Measurements from ENCODE around the gene FKBP14.

FKBP14 gene

DNA sequence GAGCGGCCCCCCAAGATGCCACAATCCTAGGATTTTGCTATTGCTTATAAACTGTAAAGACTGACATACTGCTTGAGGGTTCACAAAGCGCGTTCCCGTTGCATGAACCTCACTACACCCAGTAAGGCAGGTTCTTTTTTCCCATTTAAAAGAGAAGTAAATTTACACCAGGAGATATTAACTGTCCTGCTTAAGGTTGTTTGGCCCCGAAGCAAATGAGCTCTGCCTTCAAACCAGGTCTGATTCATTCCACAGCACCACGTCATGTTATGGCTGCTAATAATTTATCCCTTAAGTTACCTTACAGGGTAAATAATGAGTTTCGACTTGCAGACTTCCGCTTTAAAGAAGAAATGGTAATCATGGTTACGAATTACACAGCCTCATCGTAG lies 559 bp upstream of the FKBP14 start:
- peak overlapping the region; percentile 87 for H3K4me3 Mint-ChIP-seq
- no peaks in the 10 kb centered on the region for H3K27me3 Mint-ChIP-seq
- H3K27ac Mint-ChIP-seq = peak overlapping the region; percentile 84

DNA sequence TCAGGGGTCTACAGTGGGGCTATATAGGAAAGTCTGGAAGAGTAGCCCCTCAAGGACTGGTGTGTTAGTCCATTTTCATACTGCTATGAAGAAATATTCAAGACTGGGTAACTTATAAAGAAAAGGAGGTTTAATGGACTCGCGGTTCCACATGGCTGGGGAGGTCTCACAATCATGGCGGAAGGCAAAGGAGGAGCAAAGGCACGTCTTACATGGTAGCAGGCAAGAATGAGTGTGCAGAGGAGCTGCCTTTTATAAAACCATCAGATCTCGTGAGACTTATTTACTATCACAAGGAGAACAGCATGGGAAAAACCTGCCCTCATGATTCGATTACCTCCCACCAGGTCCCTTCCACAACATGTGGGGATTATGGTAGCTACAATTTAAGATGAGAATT lies 3.0 kb downstream of the FKBP14 start:
- no peak overlapping the region for H3K4me3 Mint-ChIP-seq
- no peak overlapping the region for H3K27ac Mint-ChIP-seq
- peaks cover 36% of the 10 kb centered on the region for H3K4me1 Mint-ChIP-seq (ENCODE audit: low read depth)
- peaks cover 6% of the 10 kb centered on the region for H3K36me3 Mint-ChIP-seq (ENCODE audit: low read depth)
- H3K27me3 Mint-ChIP-seq = no peaks in the 10 kb centered on the region
- intact Hi-C loops (cut with micrococcal nuclease) = no loop called here
- H3K9me3 Mint-ChIP-seq = no peaks in the 10 kb centered on the region

More for the DNA sequence above, 559 bp upstream of the FKBP14 start:
- Mint-ChIP-seq H3K9me3 (no peaks in the 10 kb centered on the region), H3K4me1 (ENCODE audit: low read depth) (peaks cover 36% of the 10 kb centered on the region), H3K36me3 (ENCODE audit: low read depth) (peaks cover 7% of the 10 kb centered on the region)
- intact Hi-C loops (cut with micrococcal nuclease) = no loop called here

DNA sequence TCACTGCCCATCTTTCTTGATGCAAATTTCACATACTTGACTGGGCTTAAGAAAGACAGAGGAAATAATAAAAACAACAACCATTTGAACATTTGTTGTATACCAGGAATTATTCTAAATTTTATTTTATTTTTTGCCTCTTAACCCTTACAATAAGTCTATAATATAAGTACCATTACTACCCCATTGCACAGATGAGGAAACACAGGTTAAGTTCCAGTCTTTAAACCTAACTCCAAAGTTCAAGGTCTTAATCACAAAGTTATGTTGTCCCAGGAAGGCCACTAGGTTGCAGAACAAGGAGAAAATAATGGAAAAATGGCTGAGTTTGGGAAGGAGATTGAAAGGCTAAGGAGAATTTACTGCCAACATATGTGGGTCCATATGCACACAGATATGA lies 3.5 kb downstream of the FKBP14 start:
- Mint-ChIP-seq H3K27ac (no peak overlapping the region), H3K27me3 (no peaks in the 10 kb centered on the region), H3K9me3 (no peaks in the 10 kb centered on the region), H3K4me1 (ENCODE audit: low read depth) (peaks cover 36% of the 10 kb centered on the region), H3K4me3 (no peak overlapping the region), H3K36me3 (ENCODE audit: low read depth) (peaks cover 11% of the 10 kb centered on the region)
- intact Hi-C loops (cut with micrococcal nuclease) = no loop called here

DNA sequence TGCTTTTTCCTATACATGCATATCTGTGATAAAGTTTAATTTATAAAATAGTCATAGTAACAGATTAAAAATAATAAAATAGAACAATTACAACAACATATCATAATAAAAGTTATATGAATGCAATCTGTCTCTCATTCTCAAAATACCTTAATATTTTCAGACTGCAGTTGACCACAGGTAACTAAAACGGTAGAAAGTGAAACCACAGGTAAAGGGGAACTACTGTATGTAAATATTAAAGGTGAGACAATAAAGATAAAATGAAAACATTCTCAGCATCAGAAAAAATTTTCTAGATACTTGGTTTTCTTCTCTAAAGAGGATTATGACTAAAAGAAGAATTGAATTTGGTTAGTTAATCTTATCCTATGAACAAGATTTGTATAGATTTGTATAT lies 6.0 kb downstream of the FKBP14 start:
- H3K36me3 Mint-ChIP-seq (ENCODE audit: low read depth) = peaks cover 34% of the 10 kb centered on the region
- intact Hi-C loops (cut with micrococcal nuclease) = no loop called here

DNA sequence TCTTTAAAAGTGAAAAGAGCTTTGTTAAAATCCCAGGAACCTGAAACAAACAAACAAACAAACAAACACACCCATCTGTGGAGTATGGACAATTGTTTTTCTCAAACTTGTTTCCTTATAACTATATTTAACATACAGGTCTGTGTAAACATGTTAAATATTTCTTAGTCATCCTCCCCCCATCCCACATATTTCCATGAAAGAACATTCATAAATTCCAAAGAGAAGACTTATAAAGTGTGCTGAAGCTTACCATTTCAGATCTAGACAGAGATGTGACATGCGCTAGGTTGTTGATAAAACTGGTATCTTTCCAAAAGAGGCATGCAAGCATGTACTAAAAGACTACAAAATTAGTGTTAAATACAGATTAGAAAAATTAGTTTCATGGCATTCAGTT lies 6.5 kb downstream of the FKBP14 start:
- Mint-ChIP-seq H3K4me3 (no peak overlapping the region), H3K9me3 (no peaks in the 10 kb centered on the region), H3K27ac (no peak overlapping the region), H3K27me3 (no peaks in the 10 kb centered on the region), H3K4me1 (ENCODE audit: low read depth) (peaks cover 21% of the 10 kb centered on the region), H3K36me3 (ENCODE audit: low read depth) (peaks cover 37% of the 10 kb centered on the region)
- intact Hi-C loops (cut with micrococcal nuclease) = no loop called here

More for the DNA sequence above, 6.0 kb downstream of the FKBP14 start:
- Mint-ChIP-seq H3K27ac (no peak overlapping the region), H3K4me3 (no peak overlapping the region), H3K27me3 (no peaks in the 10 kb centered on the region), H3K4me1 (ENCODE audit: low read depth) (peaks cover 27% of the 10 kb centered on the region), H3K9me3 (no peaks in the 10 kb centered on the region)

DNA sequence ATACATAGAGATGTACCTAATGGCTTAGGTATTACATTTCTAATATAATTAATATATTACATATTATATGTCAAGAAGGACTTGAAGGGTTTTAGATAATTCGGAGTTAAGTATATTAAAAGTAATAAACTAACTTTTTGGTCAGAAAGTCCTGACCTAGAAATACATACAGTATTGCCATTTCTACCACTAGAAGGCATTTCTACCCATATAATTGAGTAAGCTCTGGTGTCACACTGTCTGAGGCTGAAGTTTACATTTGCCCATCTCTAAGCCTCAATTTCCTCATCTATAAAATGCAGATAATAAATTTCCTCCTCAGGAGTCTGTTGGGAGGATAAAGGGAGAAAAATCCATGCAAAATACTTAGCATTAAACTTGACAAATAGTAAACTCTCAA lies 7.1 kb downstream of the FKBP14 start:
- intact Hi-C loops (cut with micrococcal nuclease) = no loop called here
- H3K4me1 Mint-ChIP-seq (ENCODE audit: low read depth) = peaks cover 16% of the 10 kb centered on the region
- H3K36me3 Mint-ChIP-seq (ENCODE audit: low read depth) = peaks cover 43% of the 10 kb centered on the region
- H3K4me3 Mint-ChIP-seq = no peak overlapping the region
- no peaks in the 10 kb centered on the region for H3K27me3 Mint-ChIP-seq
- H3K9me3 Mint-ChIP-seq = no peaks in the 10 kb centered on the region
- H3K27ac Mint-ChIP-seq = no peak overlapping the region

DNA sequence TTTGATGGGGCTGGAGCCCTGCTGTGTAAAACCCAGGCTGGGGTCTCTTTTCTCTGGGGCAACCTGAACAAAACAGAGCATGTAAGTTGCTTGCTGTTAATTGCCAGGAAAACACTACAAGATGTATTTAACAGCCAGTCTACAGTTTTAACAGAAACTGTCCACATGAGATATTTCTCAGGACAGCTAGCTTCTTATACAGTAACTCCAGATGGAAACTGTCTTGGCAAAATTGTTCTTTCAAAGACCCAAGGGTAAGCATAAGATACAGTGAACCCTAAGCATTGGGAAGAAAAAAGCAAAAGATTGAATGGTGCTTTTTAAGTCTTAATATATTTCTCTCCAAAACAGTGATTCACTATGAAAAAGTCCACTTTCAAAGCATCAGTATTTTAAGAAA lies 8.1 kb downstream of the FKBP14 start:
- intact Hi-C loops (cut with micrococcal nuclease) = no loop called here
- no peaks in the 10 kb centered on the region for H3K27me3 Mint-ChIP-seq
- H3K36me3 Mint-ChIP-seq (ENCODE audit: low read depth) = peaks cover 50% of the 10 kb centered on the region

DNA sequence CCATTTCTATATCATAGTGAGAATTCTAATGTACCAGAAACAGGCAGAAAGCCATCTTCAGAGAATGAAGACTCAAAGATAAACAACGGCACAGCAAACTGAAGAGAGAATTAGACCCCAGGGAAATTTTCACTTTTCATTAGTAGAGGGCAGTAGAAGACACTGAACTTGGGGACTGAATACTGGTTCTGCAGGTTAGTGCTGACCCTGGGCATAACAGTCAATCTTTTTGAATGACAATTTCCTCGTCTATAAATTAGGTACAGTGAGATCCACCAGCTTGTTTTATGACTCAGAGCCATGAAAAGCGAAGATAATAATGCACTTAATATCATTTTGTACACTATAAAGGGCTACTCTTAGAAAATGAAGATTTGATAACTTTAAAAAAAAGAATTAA lies 13.7 kb downstream of the FKBP14 start:
- peaks cover 42% of the 10 kb centered on the region for H3K36me3 Mint-ChIP-seq (ENCODE audit: low read depth)
- intact Hi-C loops (cut with micrococcal nuclease) = no loop called here
- no peaks in the 10 kb centered on the region for H3K4me1 Mint-ChIP-seq (ENCODE audit: low read depth)
- H3K27me3 Mint-ChIP-seq = no peaks in the 10 kb centered on the region
- H3K4me3 Mint-ChIP-seq = no peak overlapping the region
- H3K27ac Mint-ChIP-seq = no peak overlapping the region
- no peaks in the 10 kb centered on the region for H3K9me3 Mint-ChIP-seq

More for the DNA sequence above, 8.1 kb downstream of the FKBP14 start:
- H3K4me3 Mint-ChIP-seq = no peak overlapping the region
- no peaks in the 10 kb centered on the region for H3K9me3 Mint-ChIP-seq
- H3K27ac Mint-ChIP-seq = no peak overlapping the region
- peaks cover 11% of the 10 kb centered on the region for H3K4me1 Mint-ChIP-seq (ENCODE audit: low read depth)

DNA sequence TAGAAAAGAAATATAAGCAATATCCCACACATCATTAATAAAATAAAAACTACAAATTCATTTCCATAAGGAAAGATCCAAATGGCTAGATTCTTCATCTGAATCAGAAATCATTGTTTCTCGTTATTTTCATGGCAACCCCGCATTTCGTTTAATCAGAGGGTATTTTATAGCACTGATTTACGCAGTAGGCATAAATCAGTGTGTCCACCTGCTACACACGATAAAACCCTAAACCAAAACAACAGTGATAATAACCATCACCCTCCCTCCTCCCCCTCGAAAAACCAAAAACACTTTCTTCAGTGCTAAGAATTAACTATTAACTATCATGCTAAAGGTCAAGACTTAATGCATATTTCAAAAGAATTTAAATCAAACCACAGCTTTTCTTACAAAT lies 16.5 kb downstream of the FKBP14 start:
- Mint-ChIP-seq H3K4me3 (no peak overlapping the region), H3K4me1 (ENCODE audit: low read depth) (no peaks in the 10 kb centered on the region), H3K27me3 (no peaks in the 10 kb centered on the region), H3K27ac (no peak overlapping the region), H3K9me3 (no peaks in the 10 kb centered on the region), H3K36me3 (ENCODE audit: low read depth) (peaks cover 19% of the 10 kb centered on the region)
- intact Hi-C loops (cut with micrococcal nuclease) = no loop called here

DNA sequence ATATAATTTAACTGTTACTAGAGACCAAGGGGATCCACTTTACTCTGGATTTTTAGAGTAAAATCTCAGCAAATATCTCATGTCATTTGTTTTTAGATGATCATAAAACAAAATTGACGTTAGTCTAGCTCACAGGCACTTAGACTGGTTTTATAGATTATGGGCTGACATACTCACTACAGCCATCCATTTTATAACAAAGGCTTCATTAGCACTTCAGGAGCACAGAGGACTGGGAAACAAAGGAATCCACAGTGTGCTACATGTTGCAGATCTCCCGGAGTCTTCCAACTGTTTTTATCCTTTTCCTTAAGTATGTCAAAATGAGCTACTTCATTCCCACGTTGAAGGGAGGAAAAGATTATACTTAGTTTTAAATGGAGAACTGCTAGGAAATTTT lies 21.0 kb downstream of the FKBP14 start:
- Mint-ChIP-seq H3K4me3 (no peak overlapping the region), H3K27me3 (no peaks in the 10 kb centered on the region)

DNA sequence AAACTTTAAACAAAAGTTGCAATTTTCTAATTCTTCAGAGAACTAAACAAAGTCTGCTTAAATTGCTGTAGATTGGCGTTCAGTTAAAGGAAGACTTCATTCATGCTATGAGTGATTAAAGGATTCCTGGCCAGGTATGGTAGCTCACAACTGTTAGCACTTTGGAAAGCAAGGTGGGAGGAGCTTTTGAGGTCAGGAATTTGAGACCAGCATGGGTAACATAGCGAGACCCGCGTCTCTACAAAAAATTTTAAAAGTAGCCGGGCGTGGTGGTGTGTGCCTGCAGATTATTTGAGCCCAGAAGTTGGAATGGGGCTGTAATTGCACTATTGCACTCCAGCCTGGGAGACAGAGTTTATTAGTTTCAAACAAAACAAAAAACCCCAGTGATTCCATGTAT lies 23.4 kb downstream of the FKBP14 start:
- H3K4me3 Mint-ChIP-seq = no peak overlapping the region
- H3K27me3 Mint-ChIP-seq = no peaks in the 10 kb centered on the region
- no peaks in the 10 kb centered on the region for H3K9me3 Mint-ChIP-seq

More for the DNA sequence above, 21.0 kb downstream of the FKBP14 start:
- peaks cover under 1% of the 10 kb centered on the region for H3K36me3 Mint-ChIP-seq (ENCODE audit: low read depth)
- intact Hi-C loops (cut with micrococcal nuclease) = no loop called here
- no peak overlapping the region for H3K27ac Mint-ChIP-seq
- no peaks in the 10 kb centered on the region for H3K9me3 Mint-ChIP-seq
- H3K4me1 Mint-ChIP-seq (ENCODE audit: low read depth) = peaks cover 3% of the 10 kb centered on the region

DNA sequence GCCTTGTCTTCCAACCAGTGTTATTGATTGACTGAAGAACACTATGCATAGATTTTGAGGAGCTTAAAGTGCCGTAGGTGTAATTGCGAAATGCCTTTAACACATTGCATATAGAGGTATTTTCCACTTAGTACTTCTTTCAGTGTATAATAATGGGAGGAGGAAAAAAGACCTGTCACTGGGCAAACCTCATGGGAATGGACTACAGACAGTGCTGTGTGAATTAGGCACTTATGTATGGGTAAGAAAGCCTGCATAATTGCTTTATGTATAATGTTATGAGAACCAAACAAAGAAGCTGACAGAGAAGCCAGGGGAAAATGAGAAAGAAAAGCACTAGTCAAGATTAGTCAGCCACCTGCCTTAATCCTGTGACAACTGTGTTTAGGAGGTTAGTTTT lies 24.5 kb downstream of the FKBP14 start:
- Mint-ChIP-seq H3K4me1 (ENCODE audit: low read depth) (peaks cover 11% of the 10 kb centered on the region), H3K27me3 (no peaks in the 10 kb centered on the region), H3K36me3 (ENCODE audit: low read depth) (peaks cover 14% of the 10 kb centered on the region), H3K9me3 (peaks cover 3% of the 10 kb centered on the region), H3K27ac (no peak overlapping the region), H3K4me3 (no peak overlapping the region)
- intact Hi-C loops (cut with micrococcal nuclease) = no loop called here

More for the DNA sequence above, 23.4 kb downstream of the FKBP14 start:
- H3K4me1 Mint-ChIP-seq (ENCODE audit: low read depth) = peaks cover 11% of the 10 kb centered on the region
- H3K27ac Mint-ChIP-seq = no peak overlapping the region
- peaks cover 8% of the 10 kb centered on the region for H3K36me3 Mint-ChIP-seq (ENCODE audit: low read depth)
- intact Hi-C loops (cut with micrococcal nuclease) = no loop called here

DNA sequence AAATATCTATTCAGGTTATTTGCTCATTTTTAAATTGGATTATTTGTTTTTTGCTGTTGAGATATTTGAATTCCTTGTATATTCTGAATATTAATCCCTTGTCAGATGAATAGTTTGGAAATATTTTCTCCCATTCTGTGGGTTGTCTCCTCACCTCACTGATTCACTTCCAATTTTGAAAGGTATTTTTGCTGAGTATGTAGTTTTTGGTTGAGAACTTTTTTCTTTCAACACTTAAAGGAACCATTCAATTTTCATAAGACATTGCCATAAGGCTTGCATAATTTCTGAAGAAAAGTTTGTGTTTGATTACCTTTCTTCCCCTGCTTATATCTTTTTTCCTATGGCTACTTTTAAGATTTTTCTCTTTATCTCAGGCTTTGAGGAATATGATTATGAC lies 28.0 kb downstream of the FKBP14 start:
- Mint-ChIP-seq H3K27me3 (no peaks in the 10 kb centered on the region), H3K4me3 (no peak overlapping the region), H3K27ac (no peak overlapping the region), H3K9me3 (peaks cover 15% of the 10 kb centered on the region), H3K4me1 (ENCODE audit: low read depth) (peaks cover 11% of the 10 kb centered on the region), H3K36me3 (ENCODE audit: low read depth) (peaks cover 23% of the 10 kb centered on the region)
- intact Hi-C loops (cut with micrococcal nuclease) = no loop called here

DNA sequence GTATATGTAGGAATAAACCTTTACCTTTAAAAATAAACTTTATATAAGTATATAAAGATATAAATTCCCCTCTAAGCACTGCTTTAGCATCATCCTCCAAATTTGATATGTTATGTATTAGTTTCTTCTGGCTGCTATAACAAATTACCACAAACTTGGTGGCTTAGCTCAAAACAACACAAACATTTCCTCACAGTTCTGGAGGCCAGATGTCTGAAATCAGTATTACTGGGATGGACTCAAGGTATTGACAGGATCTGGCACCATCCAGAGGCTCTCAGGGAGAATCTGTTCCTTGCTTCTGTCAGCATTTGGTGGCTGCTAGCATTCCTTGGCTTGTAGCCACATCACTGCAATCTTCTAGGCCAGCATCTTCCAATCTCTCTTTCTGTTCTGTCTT lies 30.2 kb downstream of the FKBP14 start:
- Mint-ChIP-seq H3K27me3 (no peaks in the 10 kb centered on the region), H3K4me1 (ENCODE audit: low read depth) (peaks cover 11% of the 10 kb centered on the region), H3K9me3 (peaks cover 19% of the 10 kb centered on the region), H3K27ac (no peak overlapping the region), H3K36me3 (ENCODE audit: low read depth) (peaks cover 26% of the 10 kb centered on the region), H3K4me3 (no peak overlapping the region)
- intact Hi-C loops (cut with micrococcal nuclease) = no loop called here

DNA sequence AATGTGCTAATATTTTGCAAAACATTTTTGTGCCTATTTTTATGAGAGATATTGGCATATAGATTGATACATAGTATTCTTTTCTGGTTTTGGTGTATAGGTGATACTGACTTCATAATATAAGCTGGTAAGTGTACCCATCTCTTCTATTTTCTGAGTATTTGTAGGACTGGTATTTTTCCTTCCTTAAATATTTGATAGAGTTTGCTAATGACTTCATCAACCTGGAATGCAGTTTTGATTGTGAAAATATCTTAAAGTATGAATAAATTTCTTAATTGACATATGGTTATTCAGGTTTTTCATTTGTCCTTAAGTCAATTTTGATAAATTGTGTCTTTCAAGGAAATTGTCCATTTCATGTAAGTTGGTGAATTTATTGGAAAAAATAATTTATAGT lies 30.9 kb downstream of the FKBP14 start:
- peaks cover 26% of the 10 kb centered on the region for H3K36me3 Mint-ChIP-seq (ENCODE audit: low read depth)
- intact Hi-C loops (cut with micrococcal nuclease) = no loop called here
- no peak overlapping the region for H3K4me3 Mint-ChIP-seq
- no peak overlapping the region for H3K27ac Mint-ChIP-seq
- H3K27me3 Mint-ChIP-seq = peaks cover 3% of the 10 kb centered on the region
- peaks cover 19% of the 10 kb centered on the region for H3K9me3 Mint-ChIP-seq
- peaks cover 17% of the 10 kb centered on the region for H3K4me1 Mint-ChIP-seq (ENCODE audit: low read depth)
